Thyroid gland (tissue), 4 donors: ENCODE results near the gene VSTM4. TPM values are rescaled to one million over a fixed set of nuclear protein-coding genes. Genes with fewer than 3 reads are reported as not detected.

Experiments used
- DNase-seq, 2 donors: peaks; one replicate each; pipeline ENCODE4 v3.0.0-alpha.2; 2019
- H3K27ac ChIP-seq, 3 donors: fragments of 200-600 bp; sonication (generic); 1 replicate in 2 of 3; 2 replicates in 1 of 3; pipeline ENCODE4 v1.5.1; 2016 to 2019; ENCODE audit warnings: mild to moderate bottlenecking in 1 of 3, moderate library complexity in 1 of 3
- H3K27me3 ChIP-seq: fragments of 200-600 bp; sonication (generic); one replicate; pipeline ENCODE4 v1.5.1; 2019
- H3K36me3 ChIP-seq, 2 donors: fragments of 200-600 bp; sonication (generic); one replicate each; pipeline ENCODE4 v1.5.1; 2016 to 2019
- H3K4me1 ChIP-seq, 2 donors: fragments of 200-600 bp; sonication (generic); one replicate each; pipeline ENCODE4 v1.5.1; 2017 to 2019
- H3K4me3 ChIP-seq, 3 donors: fragments of 200-600 bp; sonication (generic); replicated peaks in 1 of 3; 1 replicate in 2 of 3; 2 replicates in 1 of 3; pipeline ENCODE4 v1.5.1; 2016; ENCODE audit warnings: mild to moderate bottlenecking in 1 of 3
- H3K9me3 ChIP-seq: fragments of 200-600 bp; sonication (generic); one replicate; pipeline ENCODE4 v1.5.1; 2017
- POLR2A ChIP-seq, 2 donors: fragments of 450-650 bp; IDR thresholded peaks; one replicate each; pipeline ENCODE4 v1.6.1; 2017; ENCODE audit warnings: antibody characterized with exemption in 2 of 2, mild to moderate bottlenecking in 2 of 2, moderate library complexity in 1 of 2
- WGBS, 2 donors: methylation state at CpG; one replicate each; pipeline ENCODE4 v1.1.5; 2017; 5-methylcytosine and 5-hydroxymethylcytosine counted together
- intact Hi-C: fragments of 100-400 bp; cut with DNase I; formaldehyde crosslinking; loops from one replicate; pipeline ENCODE4 v1.15.1; 2023
- total RNA-seq, 4 donors: library from RNA; depleted of rRNA; stranded (reverse); fragments of >200 nt; gene quantifications; one replicate each; pipeline ENCODE4 v1.2.3, GENCODE V29; 2016
- TF ChIP-seq, protein P1 (sequence below), 6 experiments: fragments of 200-600 bp in 3 of 6; fragments of 450-650 bp in 3 of 6; sonication (generic) in 3 of 6; IDR thresholded peaks; one replicate each; pipeline ENCODE4 v1.5.1; 2016 to 2019; ENCODE audit warnings: antibody characterized with exemption in 6 of 6, mild to moderate bottlenecking in 2 of 6, inconsistent platforms in 1 of 6, moderate library complexity in 1 of 6

The VSTM4 gene
- total RNA-seq, 4 donors from 2014 or later: 42.9 to 220 (median 142) TPM

DNA sequence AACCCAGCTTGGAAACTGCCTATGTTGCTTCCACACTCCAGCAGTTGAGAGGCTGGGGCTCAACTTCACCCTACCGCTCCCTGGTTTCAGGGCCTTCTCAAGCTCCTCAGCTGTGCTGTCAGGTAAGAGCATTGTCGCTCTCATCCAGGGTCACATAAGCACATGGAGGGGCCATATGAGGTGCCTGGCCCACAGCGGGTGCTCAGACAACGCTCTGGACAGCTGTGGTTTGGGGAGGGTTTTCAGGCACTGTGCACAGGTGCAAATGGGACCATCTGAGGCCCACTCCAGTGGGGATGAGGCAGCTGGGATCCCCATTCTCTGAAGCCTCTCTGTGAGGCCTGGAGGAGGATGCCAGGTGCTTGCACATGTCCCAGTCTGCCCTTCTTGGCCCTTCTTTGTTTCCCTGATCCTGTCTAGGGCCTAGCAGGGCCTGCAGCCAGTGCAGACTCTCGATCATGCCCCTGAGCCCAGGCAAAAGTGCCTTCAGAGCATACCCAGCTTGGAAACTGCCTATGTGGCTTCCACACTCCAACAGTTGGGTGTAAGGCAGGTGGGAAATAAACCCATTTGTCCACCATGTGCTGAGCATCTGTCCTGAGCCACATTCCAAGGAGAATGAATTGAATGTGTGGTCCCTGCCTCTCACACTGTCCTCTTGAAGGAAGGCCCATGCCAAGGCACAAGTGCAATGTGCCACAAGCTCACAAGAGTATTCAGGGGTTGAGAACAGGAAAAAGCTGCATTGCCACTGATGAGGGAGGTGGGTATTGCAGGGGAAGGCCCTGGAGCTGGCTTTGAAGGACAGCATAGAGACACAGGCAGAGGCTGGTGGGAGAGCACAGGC, 40.3 kb downstream of the VSTM4 start:
- Histone ChIP-seq H3K4me3 (no peak overlapping the region), H3K27me3 (no peaks in the 10 kb centered on the region), H3K27ac (no peak overlapping the region), H3K4me1 (peaks cover 63 to 65% of the 10 kb centered on the region in 2 donors), H3K9me3 (no peaks in the 10 kb centered on the region), H3K36me3 (peaks cover 3 to 9% of the 10 kb centered on the region in 2 donors)
- no peak for DNase-seq
- intact Hi-C loops: no loop called here
- 87 to 100% methylated on average over 5 of the region's 5 CpGs for WGBS, 2 donors
- TF ChIP-seq POLR2A (IDR thresholded peaks at IDR 0.05): no peak
- TF ChIP-seq, protein P1, sequence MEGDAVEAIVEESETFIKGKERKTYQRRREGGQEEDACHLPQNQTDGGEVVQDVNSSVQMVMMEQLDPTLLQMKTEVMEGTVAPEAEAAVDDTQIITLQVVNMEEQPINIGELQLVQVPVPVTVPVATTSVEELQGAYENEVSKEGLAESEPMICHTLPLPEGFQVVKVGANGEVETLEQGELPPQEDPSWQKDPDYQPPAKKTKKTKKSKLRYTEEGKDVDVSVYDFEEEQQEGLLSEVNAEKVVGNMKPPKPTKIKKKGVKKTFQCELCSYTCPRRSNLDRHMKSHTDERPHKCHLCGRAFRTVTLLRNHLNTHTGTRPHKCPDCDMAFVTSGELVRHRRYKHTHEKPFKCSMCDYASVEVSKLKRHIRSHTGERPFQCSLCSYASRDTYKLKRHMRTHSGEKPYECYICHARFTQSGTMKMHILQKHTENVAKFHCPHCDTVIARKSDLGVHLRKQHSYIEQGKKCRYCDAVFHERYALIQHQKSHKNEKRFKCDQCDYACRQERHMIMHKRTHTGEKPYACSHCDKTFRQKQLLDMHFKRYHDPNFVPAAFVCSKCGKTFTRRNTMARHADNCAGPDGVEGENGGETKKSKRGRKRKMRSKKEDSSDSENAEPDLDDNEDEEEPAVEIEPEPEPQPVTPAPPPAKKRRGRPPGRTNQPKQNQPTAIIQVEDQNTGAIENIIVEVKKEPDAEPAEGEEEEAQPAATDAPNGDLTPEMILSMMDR (IDR thresholded peaks at IDR 0.05): no peak

DNA sequence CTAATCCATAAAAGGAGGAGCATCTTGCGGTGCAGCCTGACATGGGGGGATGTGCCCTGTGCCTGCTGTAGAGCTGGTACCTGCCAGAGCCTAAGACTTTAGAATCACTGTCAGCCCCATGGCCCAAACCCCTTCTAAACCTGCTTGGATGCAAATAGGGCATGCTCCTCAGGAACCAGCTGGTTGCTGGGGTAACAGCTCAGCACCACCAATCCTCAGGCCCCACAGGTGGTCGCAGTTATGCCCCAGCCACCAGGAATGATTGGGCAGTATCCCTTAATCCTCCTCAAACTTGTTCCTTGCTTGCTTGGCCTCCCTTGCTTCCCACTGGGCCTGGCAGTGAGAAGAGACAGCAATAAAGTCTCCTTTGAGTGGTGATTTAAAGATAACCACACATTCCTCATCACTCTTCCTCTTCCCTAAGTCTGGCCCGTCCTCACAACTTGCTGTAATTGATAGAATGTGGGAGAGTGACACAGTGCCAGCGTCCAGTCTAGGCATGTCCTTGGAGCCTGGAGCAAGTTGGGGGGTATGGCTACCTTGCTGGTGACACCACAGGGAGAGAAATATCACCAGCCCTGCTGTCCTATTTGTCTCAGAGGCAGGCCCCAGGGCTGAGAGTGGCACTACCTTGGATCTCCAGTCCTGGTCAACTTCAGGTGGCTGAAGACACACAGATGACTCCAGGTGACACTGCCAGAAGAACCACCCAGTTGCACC, 43.0 kb downstream of the VSTM4 start:
- Histone ChIP-seq H3K4me1 (peaks cover 46 to 48% of the 10 kb centered on the region in 2 donors), H3K4me3 (no peak overlapping the region), H3K36me3 (peaks cover 3 to 9% of the 10 kb centered on the region in 2 donors), H3K27ac (peak overlapping the region in 2 of 3 donors; percentile 10 to 40), H3K9me3 (no peaks in the 10 kb centered on the region), H3K27me3 (no peaks in the 10 kb centered on the region)
- TF ChIP-seq POLR2A (IDR thresholded peaks at IDR 0.05): no peak
- TF ChIP-seq, protein P1 (IDR thresholded peaks at IDR 0.05): no peak
- intact Hi-C loops: no loop called here
- 90 to 97% methylated on average over 3 of the region's 4 CpGs for WGBS, 2 donors
- DNase-seq: no peak

- Histone ChIP-seq H3K36me3 (peaks cover 3 to 8% of the 10 kb centered on the region in 2 donors), H3K9me3 (no peaks in the 10 kb centered on the region), H3K4me3 (no peak overlapping the region), H3K27me3 (no peaks in the 10 kb centered on the region), H3K4me1 (peaks cover 35 to 37% of the 10 kb centered on the region in 2 donors), H3K27ac (peak overlapping the region; percentile 40 to 58 (median 53))
- 22 to 45% methylated on average over 6 to 7 of the region's 7 CpGs for WGBS, 2 donors
- TF ChIP-seq POLR2A (IDR thresholded peaks at IDR 0.05): no peak
- TF ChIP-seq, protein P1 (IDR thresholded peaks at IDR 0.05): no peak
- peak; percentile 71 to 74 for DNase-seq
- intact Hi-C loops: no loop called here
Measured at GRCh38 chr10:49071160-49071761, 44.1 kb downstream of the VSTM4 start.

- no peaks in the 10 kb centered on the region for H3K27me3 ChIP-seq
- no peak for DNase-seq
- intact Hi-C loops: no loop called here
- H3K9me3 ChIP-seq: no peaks in the 10 kb centered on the region
- H3K4me1 ChIP-seq: peaks cover 30 to 36% of the 10 kb centered on the region in 2 donors
- H3K27ac ChIP-seq: peak overlapping the region; percentile 45 to 58 (median 53)
- TF ChIP-seq POLR2A (IDR thresholded peaks at IDR 0.05): no peak
- TF ChIP-seq, protein P1 (IDR thresholded peaks at IDR 0.05): no peak
- no peak overlapping the region for H3K4me3 ChIP-seq
- WGBS, 2 donors: 67 to 71% methylated on average over 4 of the region's 4 CpGs
- peaks cover 0 to 3% of the 10 kb centered on the region in 2 donors for H3K36me3 ChIP-seq
Measured at GRCh38 chr10:49070701-49071100, 44.6 kb downstream of the VSTM4 start.
